Dendritic cell treated with granulocyte-macrophage colony-stimulating factor and Interleukin-4, amounts not matched to agents 40 ng/mL and 50 ng/mL, for 4 days (primary cell): Measurements from ENCODE around the gene CCDC40.

ENCODE experiments used
- H3K27ac Mint-ChIP-seq: one replicate; pipeline ENCODE4 v1.8.0; 2022; ENCODE audit warnings: mild to moderate bottlenecking, mixed read lengths
- H3K27me3 Mint-ChIP-seq: one replicate; pipeline ENCODE4 v1.8.0; 2022; ENCODE audit warnings: mild to moderate bottlenecking, mixed read lengths
- H3K36me3 Mint-ChIP-seq: one replicate; pipeline ENCODE4 v1.8.0; 2022; ENCODE audit warnings: low read depth, mixed read lengths
- H3K4me1 Mint-ChIP-seq: one replicate; pipeline ENCODE4 v1.8.0; 2022; ENCODE audit warnings: low read depth, mixed read lengths
- H3K4me3 Mint-ChIP-seq: one replicate; pipeline ENCODE4 v1.8.0; 2022; ENCODE audit warnings: mild to moderate bottlenecking, moderate library complexity, mixed read lengths
- H3K9me3 Mint-ChIP-seq: one replicate; pipeline ENCODE4 v1.8.0; 2022; ENCODE audit warnings: mixed read lengths
- intact Hi-C: fragments of 100-400 bp; cut with micrococcal nuclease; formaldehyde crosslinking; loops from one replicate; pipeline ENCODE4 v1.15.0; 2022

The CCDC40 gene

GRCh38 chr17:80097844-80098691 lies 61.6 kb downstream of the CCDC40 start:
- Mint-ChIP-seq H3K4me1 (peaks cover 68% of the 10 kb centered on the region), H3K4me3 (no peak overlapping the region), H3K9me3 (no peaks in the 10 kb centered on the region), H3K36me3 (peaks cover 16% of the 10 kb centered on the region), H3K27ac (peak overlapping the region; percentile 28), H3K27me3 (peaks cover 3% of the 10 kb centered on the region)
- intact Hi-C loops, result no loop called here

DNA sequence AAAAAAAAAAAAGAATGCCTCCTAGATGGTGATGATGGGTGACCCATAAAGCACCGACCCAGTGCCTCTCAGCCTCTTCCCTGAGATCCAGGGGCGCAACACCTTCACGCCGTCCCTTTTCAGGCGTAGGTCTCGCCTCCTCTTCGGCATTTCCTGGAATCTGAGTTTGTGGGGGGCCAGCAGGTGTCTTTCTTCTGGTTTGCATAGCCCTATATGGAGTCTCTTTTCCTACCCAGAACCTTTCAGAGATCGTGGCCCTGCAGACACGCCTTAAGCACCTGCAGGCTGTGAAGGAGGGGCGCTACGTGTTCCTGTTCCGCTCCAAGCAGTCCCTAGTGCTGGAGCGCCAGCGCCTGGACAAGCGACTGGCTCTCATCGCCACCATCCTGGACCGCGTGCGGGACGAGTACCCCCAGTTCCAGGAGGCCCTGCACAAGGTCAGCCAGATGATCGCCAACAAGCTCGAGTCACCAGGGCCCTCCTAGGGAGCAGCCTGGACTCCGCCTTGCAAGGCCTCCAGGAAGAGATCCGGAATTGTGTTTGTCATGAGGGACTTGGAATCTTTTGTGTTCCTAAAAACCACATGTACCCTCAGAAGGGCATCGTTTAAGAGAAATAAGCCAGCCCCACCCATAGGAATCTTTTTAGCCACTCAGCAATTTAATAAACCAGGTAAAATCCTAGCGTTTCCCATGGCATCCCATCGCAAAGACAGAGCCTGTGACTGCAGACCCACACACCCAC lies 63.0 kb downstream of the CCDC40 start:
- intact Hi-C loops, result loop anchor here (5.0 kb wide), 1 partner anchor 48 kb away; the partner anchor contains the start of gene EIF4A3
- Mint-ChIP-seq H3K36me3 (peaks cover 30% of the 10 kb centered on the region), H3K27ac (no peak overlapping the region), H3K4me3 (no peak overlapping the region), H3K27me3 (peaks cover 3% of the 10 kb centered on the region), H3K4me1 (peaks cover 79% of the 10 kb centered on the region), H3K9me3 (no peaks in the 10 kb centered on the region)

GRCh38 chr17:80100035-80100323 lies 63.5 kb downstream of the CCDC40 start:
- Mint-ChIP-seq H3K4me3 (no peak overlapping the region), H3K9me3 (no peaks in the 10 kb centered on the region), H3K27me3 (peaks cover 3% of the 10 kb centered on the region), H3K27ac (peak overlapping the region; percentile 95), H3K4me1 (peaks cover 77% of the 10 kb centered on the region), H3K36me3 (peaks cover 35% of the 10 kb centered on the region)
- intact Hi-C loops, result loop anchor here (5.0 kb wide), 1 partner anchor 47 kb away; the partner anchor contains the start of gene EIF4A3

DNA sequence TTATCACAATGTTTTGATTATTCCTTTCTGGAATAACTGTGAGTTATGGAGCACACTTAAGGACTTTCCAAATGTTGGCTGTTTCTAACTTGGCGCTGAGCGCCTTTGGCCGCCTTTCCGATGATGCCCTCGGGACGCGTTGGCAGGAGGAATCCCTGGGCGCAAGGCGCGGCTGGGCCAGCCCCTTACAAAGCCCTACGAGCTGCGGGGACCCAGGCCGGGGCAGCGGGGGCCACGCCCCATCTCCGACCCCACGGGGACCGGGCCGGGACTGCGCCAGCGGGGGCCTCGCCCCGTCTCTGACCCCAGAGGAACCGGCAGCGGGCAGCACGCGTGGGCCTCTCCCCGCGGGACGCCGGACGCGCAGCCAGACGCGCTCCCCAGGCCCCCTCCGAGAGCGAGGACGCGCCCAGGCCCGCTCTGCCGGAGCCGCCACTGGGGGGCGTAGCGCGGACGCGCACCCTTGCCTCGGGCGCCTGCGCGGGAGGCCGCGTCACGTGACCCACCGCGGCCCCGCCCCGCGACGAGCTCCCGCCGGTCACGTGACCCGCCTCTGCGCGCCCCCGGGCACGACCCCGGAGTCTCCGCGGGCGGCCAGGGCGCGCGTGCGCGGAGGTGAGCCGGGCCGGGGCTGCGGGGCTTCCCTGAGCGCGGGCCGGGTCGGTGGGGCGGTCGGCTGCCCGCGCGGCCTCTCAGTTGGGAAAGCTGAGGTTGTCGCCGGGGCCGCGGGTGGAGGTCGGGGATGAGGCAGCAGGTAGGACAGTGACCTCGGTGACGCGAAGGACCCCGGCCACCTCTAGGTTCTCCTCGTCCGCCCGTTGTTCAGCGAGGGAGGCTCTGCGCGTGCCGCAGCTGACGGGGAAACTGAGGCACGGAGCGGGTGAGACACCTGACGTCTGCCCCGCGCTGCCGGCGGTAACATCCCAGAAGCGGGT lies 64.8 kb downstream of the CCDC40 start, which contains the start of gene GAA:
GAA (plus strand) TSS at position 571 of the 935 bp plus-strand sequence. CDS start 3,006 bp downstream, outside the sequence.
- intact Hi-C loops, result loop anchor here (5.0 kb wide), 1 partner anchor 46 kb away; the partner anchor contains the start of gene EIF4A3
- Mint-ChIP-seq H3K4me3 (peak within 1 kb of the TSS; percentile 91), H3K27ac (peak within 1 kb of the TSS; percentile 95), H3K36me3 (peaks cover 48% of the 10 kb centered on the region), H3K4me1 (peaks cover 66% of the 10 kb centered on the region), H3K9me3 (no peaks in the 10 kb centered on the region), H3K27me3 (peaks cover 3% of the 10 kb centered on the region)

DNA sequence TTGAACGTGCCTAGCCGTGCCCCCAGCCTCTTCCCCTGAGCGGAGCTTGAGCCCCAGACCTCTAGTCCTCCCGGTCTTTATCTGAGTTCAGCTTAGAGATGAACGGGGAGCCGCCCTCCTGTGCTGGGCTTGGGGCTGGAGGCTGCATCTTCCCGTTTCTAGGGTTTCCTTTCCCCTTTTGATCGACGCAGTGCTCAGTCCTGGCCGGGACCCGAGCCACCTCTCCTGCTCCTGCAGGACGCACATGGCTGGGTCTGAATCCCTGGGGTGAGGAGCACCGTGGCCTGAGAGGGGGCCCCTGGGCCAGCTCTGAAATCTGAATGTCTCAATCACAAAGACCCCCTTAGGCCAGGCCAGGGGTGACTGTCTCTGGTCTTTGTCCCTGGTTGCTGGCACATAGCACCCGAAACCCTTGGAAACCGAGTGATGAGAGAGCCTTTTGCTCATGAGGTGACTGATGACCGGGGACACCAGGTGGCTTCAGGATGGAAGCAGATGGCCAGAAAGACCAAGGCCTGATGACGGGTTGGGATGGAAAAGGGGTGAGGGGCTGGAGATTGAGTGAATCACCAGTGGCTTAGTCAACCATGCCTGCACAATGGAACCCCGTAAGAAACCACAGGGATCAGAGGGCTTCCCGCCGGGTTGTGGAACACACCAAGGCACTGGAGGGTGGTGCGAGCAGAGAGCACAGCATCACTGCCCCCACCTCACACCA lies 65.7 kb downstream of the CCDC40 start:
- Mint-ChIP-seq H3K9me3 (no peaks in the 10 kb centered on the region), H3K4me3 (peak overlapping the region; percentile 91), H3K36me3 (peaks cover 56% of the 10 kb centered on the region), H3K27ac (peak overlapping the region; percentile 95), H3K4me1 (peaks cover 57% of the 10 kb centered on the region), H3K27me3 (peaks cover 3% of the 10 kb centered on the region)
- intact Hi-C loops, result loop anchor here (5.0 kb wide), 1 partner anchor 45 kb away; the partner anchor contains the start of gene EIF4A3

- Mint-ChIP-seq H3K4me1 (peaks cover 53% of the 10 kb centered on the region), H3K9me3 (no peaks in the 10 kb centered on the region), H3K27me3 (peaks cover 3% of the 10 kb centered on the region), H3K27ac (peak overlapping the region; percentile 95), H3K4me3 (peak overlapping the region; percentile 91), H3K36me3 (peaks cover 64% of the 10 kb centered on the region)
- intact Hi-C loops, result loop anchor here (5.0 kb wide), 1 partner anchor 44 kb away; the partner anchor contains the start of gene EIF4A3
Measured at GRCh38 chr17:80102664-80103448, 66.4 kb downstream of the CCDC40 start.

- Mint-ChIP-seq H3K4me3 (peak overlapping the region; percentile 7), H3K36me3 (peaks cover 71% of the 10 kb centered on the region), H3K4me1 (peaks cover 50% of the 10 kb centered on the region), H3K27ac (peak overlapping the region; percentile 95), H3K27me3 (peaks cover 3% of the 10 kb centered on the region), H3K9me3 (no peaks in the 10 kb centered on the region)
- intact Hi-C loops, result loop anchor here (5.0 kb wide), 1 partner anchor 44 kb away; the partner anchor contains the start of gene EIF4A3
Measured at GRCh38 chr17:80103449-80104085, 67.1 kb downstream of the CCDC40 start.

GRCh38 chr17:80104321-80104955 lies 68.0 kb downstream of the CCDC40 start:
- intact Hi-C loops, result loop anchor here (5.0 kb wide), 1 partner anchor 43 kb away; the partner anchor contains the start of gene EIF4A3
- peaks cover 3% of the 10 kb centered on the region for H3K27me3 Mint-ChIP-seq

GRCh38 chr17:80104956-80105375 lies 68.5 kb downstream of the CCDC40 start:
- Mint-ChIP-seq H3K27ac (no peak overlapping the region), H3K4me3 (no peak overlapping the region), H3K9me3 (no peaks in the 10 kb centered on the region), H3K27me3 (peaks cover under 1% of the 10 kb centered on the region), H3K36me3 (peaks cover 85% of the 10 kb centered on the region), H3K4me1 (peaks cover 43% of the 10 kb centered on the region)
- intact Hi-C loops, result loop anchor here (5.0 kb wide), 1 partner anchor 42 kb away; the partner anchor contains the start of gene EIF4A3

More at GRCh38 chr17:80104321-80104955, 68.0 kb downstream of the CCDC40 start:
- Mint-ChIP-seq H3K36me3 (peaks cover 79% of the 10 kb centered on the region), H3K27ac (no peak overlapping the region), H3K4me3 (no peak overlapping the region), H3K4me1 (peaks cover 48% of the 10 kb centered on the region), H3K9me3 (no peaks in the 10 kb centered on the region)

DNA sequence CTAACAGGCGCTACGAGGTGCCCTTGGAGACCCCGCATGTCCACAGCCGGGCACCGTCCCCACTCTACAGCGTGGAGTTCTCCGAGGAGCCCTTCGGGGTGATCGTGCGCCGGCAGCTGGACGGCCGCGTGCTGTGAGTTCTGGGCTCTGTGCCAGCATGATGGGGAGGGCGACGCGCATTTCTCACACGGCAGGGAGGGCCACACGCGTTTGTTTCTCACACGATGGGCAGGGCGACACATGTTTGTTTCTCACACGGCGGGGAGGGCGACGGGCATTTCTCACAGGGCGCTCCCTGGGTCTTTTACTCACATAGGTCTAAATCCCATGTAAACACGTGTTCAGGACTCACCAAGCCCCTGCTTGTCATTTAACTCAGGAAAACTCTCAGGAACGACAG lies 69.3 kb downstream of the CCDC40 start:
- Mint-ChIP-seq H3K36me3 (peaks cover 93% of the 10 kb centered on the region), H3K4me3 (no peak overlapping the region), H3K27ac (no peak overlapping the region), H3K9me3 (no peaks in the 10 kb centered on the region), H3K27me3 (no peaks in the 10 kb centered on the region), H3K4me1 (peaks cover 35% of the 10 kb centered on the region)
- intact Hi-C loops, result no loop called here

GRCh38 chr17:80106176-80106575 lies 69.7 kb downstream of the CCDC40 start:
- intact Hi-C loops, result no loop called here
- Mint-ChIP-seq H3K4me3 (no peak overlapping the region), H3K27ac (no peak overlapping the region), H3K27me3 (no peaks in the 10 kb centered on the region), H3K4me1 (peaks cover 32% of the 10 kb centered on the region), H3K36me3 (peaks cover 97% of the 10 kb centered on the region), H3K9me3 (no peaks in the 10 kb centered on the region)
